GM12864 (cell line): Measurements from ENCODE around the gene LYG1.
"Not testable (repeated sequence)": the region's sequence is repeated elsewhere in the genome, so short reads cannot be mapped to it uniquely, and the experiment has no call there.

Experiments
- DNase-seq: peaks from one replicate; pipeline ENCODE4 v3.0.0-alpha.2; 2011; ENCODE audit warnings: low read depth
- H3K4me3 ChIP-seq: 2 replicates; pipeline ENCODE4 v1.5.1; 2011; ENCODE audit warnings: mild to moderate bottlenecking, low read depth, low read length, control low read depth
- TF ChIP-seq, protein P1 (sequence below): IDR thresholded peaks from 2 replicates; pipeline ENCODE4 v1.5.1; 2011; ENCODE audit warnings: low read depth, mild to moderate bottlenecking, moderate library complexity, low read length, control low read depth, inconsistent platforms; ENCODE audit errors: missing control alignments

Gene LYG1

DNA sequence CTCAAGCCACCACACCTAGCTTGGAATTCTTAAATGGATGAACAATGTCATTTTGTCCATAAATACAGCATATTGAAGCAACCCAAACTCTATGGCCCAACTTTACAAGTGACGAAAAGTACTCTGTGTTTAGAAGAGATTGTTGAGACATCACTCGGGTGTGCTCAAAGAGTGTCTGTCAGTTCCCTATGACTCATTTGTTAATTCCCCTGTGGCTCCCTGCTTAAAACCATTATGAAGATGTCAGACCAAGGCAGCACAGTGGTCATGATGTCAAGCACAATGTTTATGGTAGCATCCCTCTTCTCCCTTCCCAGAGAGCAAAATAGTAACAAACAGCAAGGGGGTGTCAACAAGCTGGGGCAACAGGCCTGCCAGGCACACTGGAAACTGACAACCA lies 3.0 kb downstream of the LYG1 start:
- no peak overlapping the region for H3K4me3 ChIP-seq
- DNase-seq, result no peak
- TF ChIP-seq, protein P1, sequence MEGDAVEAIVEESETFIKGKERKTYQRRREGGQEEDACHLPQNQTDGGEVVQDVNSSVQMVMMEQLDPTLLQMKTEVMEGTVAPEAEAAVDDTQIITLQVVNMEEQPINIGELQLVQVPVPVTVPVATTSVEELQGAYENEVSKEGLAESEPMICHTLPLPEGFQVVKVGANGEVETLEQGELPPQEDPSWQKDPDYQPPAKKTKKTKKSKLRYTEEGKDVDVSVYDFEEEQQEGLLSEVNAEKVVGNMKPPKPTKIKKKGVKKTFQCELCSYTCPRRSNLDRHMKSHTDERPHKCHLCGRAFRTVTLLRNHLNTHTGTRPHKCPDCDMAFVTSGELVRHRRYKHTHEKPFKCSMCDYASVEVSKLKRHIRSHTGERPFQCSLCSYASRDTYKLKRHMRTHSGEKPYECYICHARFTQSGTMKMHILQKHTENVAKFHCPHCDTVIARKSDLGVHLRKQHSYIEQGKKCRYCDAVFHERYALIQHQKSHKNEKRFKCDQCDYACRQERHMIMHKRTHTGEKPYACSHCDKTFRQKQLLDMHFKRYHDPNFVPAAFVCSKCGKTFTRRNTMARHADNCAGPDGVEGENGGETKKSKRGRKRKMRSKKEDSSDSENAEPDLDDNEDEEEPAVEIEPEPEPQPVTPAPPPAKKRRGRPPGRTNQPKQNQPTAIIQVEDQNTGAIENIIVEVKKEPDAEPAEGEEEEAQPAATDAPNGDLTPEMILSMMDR, result no peak

DNA sequence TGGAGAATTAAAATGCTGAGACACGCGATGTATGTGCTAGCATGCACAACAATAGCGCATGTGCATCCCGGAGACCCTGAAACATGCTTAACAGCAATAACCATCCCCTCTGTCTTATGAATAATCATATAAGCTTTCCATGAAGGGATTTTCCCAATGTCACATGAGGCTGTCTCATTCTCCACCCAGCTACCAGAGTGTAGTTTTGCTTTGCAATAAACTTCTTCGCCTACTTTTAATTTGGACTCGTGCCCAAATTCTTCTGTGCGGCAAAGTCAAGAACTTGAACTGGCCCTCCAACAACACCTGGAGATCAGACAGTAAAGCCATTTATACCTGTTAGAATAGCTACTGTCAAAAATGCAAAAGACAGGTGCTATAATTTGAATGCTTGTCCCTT lies 15.5 kb downstream of the LYG1 start:
- no peak for DNase-seq
- TF ChIP-seq, protein P1, result no peak

DNA sequence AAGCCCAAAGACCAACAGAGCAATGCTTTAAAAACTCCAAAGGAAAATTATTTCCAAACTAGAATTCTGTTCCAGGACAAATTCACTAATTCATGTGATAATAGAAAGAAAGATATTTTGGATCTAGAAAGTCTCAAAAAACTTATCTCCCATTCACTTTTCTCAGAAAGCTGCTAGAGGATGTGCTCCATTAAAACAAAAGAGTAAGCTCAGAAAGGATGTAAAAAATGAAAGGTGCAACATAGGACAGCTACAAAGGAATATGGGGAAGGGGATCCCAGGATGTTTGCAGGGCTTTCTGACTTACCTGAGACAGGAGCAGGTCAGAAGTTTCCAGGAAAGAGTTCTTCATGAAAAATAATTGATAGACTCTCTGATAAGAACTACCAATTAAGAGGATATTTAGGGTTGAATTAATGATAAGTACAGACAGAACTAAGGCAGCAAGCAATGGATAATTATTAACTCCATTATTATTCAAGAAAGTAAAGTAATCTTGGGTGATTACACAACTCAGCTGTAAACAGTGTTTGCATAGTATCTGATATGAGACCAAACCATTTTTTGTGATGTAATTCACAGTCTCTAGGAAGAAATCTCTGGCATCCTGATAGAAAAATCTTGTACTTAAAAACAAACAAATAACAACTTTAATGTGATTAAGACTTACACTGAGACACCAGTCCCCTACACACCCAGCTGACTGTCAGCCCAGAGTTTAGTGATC lies 20.9 kb downstream of the LYG1 start:
- TF ChIP-seq, protein P1, result no peak
- no peak for DNase-seq
- no peak overlapping the region for H3K4me3 ChIP-seq

More for the DNA sequence above, 15.5 kb downstream of the LYG1 start:
- H3K4me3 ChIP-seq, result no peak overlapping the region

DNA sequence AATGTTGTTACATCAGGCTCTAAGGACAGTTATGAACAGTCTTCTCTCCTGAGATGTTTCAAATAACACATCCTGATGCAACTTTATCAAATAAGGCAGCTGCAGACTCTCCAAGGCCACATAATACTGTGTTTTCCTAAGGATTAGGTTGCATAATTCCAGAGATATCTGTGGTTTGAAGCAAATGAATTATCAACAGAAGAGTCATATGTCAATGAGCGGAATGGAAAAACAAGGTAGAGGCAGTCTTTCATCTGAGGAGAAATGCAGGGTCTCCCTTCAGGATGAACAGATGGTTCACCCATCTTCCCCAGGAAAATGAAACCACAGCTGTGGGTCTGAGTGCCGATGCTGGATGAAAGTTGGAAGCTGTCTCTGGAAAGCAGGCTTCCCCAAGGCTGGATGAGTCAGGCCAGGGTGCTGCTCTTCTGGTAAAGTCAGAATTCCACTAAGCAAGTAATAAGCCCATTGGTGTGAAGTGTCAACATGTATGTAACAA lies 22.2 kb downstream of the LYG1 start:
- no peak overlapping the region for H3K4me3 ChIP-seq
- no peak for DNase-seq
- TF ChIP-seq, protein P1, result no peak

DNA sequence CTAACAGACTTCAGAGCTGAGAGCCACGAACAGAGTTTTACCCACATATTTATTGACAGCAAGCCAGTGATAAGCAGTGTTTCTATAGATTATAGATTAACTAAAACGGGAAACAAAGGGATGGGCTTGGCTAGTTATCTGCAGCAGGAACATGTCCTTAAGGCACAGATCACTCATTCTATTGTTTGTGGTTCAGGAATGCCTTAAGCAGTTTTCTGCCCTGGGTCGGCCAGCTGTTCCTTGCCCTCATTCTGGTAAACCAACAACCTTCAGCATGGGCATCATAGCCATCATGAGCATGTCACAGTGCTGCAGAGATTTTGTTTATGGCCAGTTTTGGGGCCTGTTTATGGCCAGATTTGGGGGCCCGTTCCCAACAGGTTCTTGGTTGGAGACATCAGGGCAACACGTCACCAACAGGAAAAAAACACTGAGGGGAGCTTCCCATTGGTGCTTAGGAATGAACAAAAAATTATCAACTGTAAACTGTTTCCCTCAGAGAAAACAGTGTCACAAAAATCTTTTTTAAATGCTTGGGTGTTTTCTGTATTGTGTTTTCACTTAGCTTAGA lies 22.7 kb downstream of the LYG1 start:
- H3K4me3 ChIP-seq, DNase-seq: not testable (repeated sequence)

DNA sequence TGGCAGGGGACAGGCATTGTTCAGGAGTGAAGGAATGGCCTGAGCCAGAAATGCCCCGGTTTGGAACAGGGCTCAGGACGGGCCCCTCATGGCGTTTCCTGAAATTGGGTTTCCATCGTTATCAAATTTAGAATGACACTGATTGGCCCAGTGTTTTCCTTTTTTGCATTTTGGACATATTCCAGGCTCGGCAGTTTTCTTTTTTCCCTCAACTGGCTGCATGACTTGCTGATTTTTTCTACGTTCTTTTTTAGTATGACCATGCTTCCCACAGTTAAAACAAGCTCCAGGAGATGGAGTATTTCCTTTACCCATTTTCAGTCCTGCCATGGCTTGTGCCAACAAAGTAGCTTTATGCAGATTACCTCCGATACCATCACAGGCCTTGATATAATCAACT lies 25.1 kb downstream of the LYG1 start:
- TF ChIP-seq, protein P1, result no peak
- no peak for DNase-seq
- no peak overlapping the region for H3K4me3 ChIP-seq

DNA sequence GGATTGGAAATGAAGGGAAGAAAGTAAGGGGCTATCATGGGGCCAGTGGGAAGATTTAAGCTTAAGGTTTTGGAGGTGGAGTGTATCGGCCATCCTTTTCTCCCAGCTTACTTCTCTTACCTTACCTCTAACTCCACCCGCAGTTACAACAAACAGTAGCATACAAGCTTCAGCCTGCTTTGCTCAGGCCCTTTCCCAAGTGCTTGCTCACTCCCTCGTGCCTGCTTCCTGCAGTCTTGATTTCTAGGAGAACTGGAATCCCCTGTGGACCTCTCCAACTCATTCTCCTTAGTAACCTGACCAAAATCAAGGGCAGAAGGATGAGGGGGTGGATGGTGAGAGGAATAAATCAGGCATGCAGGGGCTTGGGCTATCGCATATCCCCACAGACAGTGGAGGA lies 39.8 kb downstream of the LYG1 start:
- H3K4me3 ChIP-seq, result no peak overlapping the region
- TF ChIP-seq, protein P1, result no peak
- no peak for DNase-seq
